Loucy (cell line): Measurements from ENCODE around the gene PAXX.

Experiments
- EZH2phosphoT487 ChIP-seq: fragments of 200-600 bp; IDR thresholded peaks from 2 replicates; pipeline ENCODE4 v1.6.1; 2018; ENCODE audit warnings: antibody characterized with exemption, mild to moderate bottlenecking, moderate library complexity, borderline replicate concordance
- TF ChIP-seq, protein P1 (sequence below): fragments of 200-600 bp; sonication (generic); conservative IDR thresholded peaks from 2 replicates; pipeline ENCODE4 v1.5.1; 2014; ENCODE audit warnings: mild to moderate bottlenecking, antibody characterized with exemption, low read length

DNA sequence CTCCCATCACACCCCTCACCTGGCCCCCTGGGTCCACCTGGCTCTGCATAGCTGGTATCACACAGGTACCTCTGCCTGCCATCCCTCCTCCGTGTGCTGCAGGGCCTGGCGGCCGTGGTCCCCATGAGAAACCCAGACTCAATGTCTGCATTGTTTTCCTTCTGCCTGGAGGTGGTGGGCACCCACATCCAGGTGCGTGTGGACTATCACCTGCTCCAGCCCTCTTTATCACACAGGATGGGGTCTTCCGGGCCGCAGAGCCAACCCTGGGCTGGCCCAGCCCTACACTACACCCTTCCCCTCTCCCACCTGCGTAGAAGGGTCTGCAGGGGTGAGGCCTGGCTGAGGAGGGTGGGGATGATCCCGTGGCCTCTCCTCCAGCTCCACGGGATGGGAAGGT is 46.7 kb downstream of the PAXX start:
- TF ChIP-seq, protein P1, sequence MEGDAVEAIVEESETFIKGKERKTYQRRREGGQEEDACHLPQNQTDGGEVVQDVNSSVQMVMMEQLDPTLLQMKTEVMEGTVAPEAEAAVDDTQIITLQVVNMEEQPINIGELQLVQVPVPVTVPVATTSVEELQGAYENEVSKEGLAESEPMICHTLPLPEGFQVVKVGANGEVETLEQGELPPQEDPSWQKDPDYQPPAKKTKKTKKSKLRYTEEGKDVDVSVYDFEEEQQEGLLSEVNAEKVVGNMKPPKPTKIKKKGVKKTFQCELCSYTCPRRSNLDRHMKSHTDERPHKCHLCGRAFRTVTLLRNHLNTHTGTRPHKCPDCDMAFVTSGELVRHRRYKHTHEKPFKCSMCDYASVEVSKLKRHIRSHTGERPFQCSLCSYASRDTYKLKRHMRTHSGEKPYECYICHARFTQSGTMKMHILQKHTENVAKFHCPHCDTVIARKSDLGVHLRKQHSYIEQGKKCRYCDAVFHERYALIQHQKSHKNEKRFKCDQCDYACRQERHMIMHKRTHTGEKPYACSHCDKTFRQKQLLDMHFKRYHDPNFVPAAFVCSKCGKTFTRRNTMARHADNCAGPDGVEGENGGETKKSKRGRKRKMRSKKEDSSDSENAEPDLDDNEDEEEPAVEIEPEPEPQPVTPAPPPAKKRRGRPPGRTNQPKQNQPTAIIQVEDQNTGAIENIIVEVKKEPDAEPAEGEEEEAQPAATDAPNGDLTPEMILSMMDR, result no peak
- no peak for TF ChIP-seq EZH2phosphoT487
